Airway epithelial cell (primary cell): Measurements from ENCODE around the gene XXYLT1. TPM values are rescaled to one million over a fixed set of nuclear protein-coding genes. Genes with fewer than 3 reads are reported as not detected.

ENCODE experiments used
- total RNA-seq: library from RNA; depleted of rRNA; stranded (reverse); fragments of >200 nt; gene quantifications from 2 replicates; pipeline ENCODE4 v1.2.3, GENCODE V29; 2015

The XXYLT1 gene
- total RNA-seq: 20.9 and 28.4 TPM in 2 replicates

GRCh38 chr3:195270817-195271409 is at the start of gene XXYLT1:
Gene XXYLT1 (minus strand): TSS chr3:195271159. CDS start chr3:195271058, 101 bp downstream.

Other genes with a start within 250 kb of the XXYLT1 start
- 29.6 and 31.5 TPM in 2 replicates for gene ACAP2, start 171.9 kb upstream of the XXYLT1 start, total RNA-seq